Breast epithelium (tissue), 3 donors: ENCODE data around the gene ANO3.

Experiments
- CTCF ChIP-seq, 3 donors: fragments of 450-650 bp; IDR thresholded peaks; one replicate each; pipeline ENCODE4 v1.5.1; 2016 to 2017; ENCODE audit warnings: antibody characterized with exemption in 3 of 3, mild to moderate bottlenecking in 3 of 3, moderate library complexity in 3 of 3
- POLR2A ChIP-seq: fragments of 450-650 bp; IDR thresholded peaks from one replicate; pipeline ENCODE4 v1.6.1; 2016; ENCODE audit warnings: antibody characterized with exemption, mild to moderate bottlenecking, moderate library complexity

GRCh38 chr11:26335903-26336302, 4.0 kb downstream of the ANO3 start:
- TF ChIP-seq CTCF (IDR thresholded peaks at IDR 0.05), result no peak
- no peak for TF ChIP-seq POLR2A
